ENCODE results near the gene LY86. TPM values are rescaled to one million over a fixed set of nuclear protein-coding genes. Genes with fewer than 3 reads are reported as not detected.
"Not testable (repeated sequence)": the region's sequence is repeated elsewhere in the genome, so short reads cannot be mapped to it uniquely, and the experiment has no call there.

The LY86 gene
- total and polyA plus RNA-seq, 4 donors = 5.2 to 12.4 (median 9.6) TPM

DNA sequence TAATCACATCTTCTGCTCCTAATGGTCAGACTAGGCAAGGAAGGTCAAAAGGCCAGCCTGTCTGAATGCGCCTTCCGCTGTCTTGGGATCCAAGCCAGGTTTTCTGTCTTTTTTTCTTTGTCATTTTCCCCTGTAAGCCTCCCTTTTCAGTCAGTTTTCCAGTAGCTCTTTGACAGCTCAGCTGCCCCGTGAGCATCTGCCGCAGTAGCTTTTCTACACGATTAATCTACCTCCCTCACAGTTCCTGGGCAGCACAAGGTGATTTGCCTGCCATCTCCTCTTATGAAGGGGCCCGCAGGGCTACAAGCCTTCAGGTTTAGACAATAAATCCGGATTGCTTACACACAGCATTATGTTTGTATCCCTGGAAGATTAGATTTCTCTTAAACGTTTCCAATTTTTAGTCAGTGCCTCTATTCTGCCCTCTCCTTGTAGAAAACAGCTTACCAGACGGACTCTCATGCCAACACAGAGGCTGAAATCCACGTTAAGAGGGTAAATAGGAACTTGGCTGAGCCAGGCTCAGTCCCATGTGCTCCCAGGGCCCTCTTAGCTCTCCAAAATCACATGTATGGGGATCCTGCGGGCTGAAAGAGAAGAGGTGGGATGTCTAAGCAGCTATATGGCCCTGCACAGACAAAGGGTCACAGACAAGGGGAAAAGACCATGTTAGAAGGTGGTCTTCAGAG is 77.2 kb downstream of the LY86 start:
- TF ChIP-seq, protein P1, sequence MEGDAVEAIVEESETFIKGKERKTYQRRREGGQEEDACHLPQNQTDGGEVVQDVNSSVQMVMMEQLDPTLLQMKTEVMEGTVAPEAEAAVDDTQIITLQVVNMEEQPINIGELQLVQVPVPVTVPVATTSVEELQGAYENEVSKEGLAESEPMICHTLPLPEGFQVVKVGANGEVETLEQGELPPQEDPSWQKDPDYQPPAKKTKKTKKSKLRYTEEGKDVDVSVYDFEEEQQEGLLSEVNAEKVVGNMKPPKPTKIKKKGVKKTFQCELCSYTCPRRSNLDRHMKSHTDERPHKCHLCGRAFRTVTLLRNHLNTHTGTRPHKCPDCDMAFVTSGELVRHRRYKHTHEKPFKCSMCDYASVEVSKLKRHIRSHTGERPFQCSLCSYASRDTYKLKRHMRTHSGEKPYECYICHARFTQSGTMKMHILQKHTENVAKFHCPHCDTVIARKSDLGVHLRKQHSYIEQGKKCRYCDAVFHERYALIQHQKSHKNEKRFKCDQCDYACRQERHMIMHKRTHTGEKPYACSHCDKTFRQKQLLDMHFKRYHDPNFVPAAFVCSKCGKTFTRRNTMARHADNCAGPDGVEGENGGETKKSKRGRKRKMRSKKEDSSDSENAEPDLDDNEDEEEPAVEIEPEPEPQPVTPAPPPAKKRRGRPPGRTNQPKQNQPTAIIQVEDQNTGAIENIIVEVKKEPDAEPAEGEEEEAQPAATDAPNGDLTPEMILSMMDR (IDR thresholded peaks at IDR 0.05; ENCODE audit: control extremely low read depth, extremely low read depth) = no peak

DNA sequence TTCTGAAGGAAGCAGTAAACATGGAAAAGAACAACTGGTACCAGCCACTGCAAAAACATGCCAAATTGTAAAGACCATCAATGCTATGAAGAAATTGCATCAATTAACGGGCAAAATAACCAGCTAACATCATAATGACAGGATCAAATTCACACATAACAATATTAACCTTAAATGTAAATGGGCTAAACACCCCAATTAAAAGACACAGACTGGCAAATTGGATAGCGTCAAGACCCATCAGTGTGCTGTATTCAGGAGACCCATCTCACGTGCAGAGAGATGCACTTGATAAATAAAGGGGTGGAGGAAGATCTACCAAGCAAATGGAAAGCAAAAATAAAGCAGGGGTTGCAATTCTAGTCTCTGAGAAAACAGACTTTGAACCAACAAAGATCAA is 81.6 kb downstream of the LY86 start:
- not testable (repeated sequence) for H3K36me3 ChIP-seq (ENCODE audit: control insufficient read depth in 4 of 4, insufficient read depth in 4 of 4, low read length in 4 of 4); H3K4me3 ChIP-seq; H3K27me3 ChIP-seq (ENCODE audit: control insufficient read depth in 3 of 3, insufficient read depth in 3 of 3, low read length in 2 of 3); H3K27ac ChIP-seq (ENCODE audit: low read depth in 1 of 2, low read length in 1 of 2); H3K9me3 ChIP-seq (ENCODE audit: control insufficient read depth in 4 of 4, insufficient read depth in 3 of 4, low read length in 3 of 4); ATAC-seq (ENCODE audit: insufficient read depth, low FRiP score); H3K4me1 ChIP-seq (ENCODE audit: control insufficient read depth in 5 of 5, insufficient read depth in 5 of 5, low read length in 5 of 5); H3K9ac ChIP-seq (ENCODE audit: insufficient read depth in 1 of 2, low read length in 2 of 2); DNase-seq
- 93 to 99% methylated on average over 3 of the region's 3 CpGs for WGBS, 2 donors

More for the DNA sequence above, 77.2 kb downstream of the LY86 start:
- no peak for DNase-seq
- no peak for ATAC-seq (ENCODE audit: insufficient read depth, low FRiP score)
- WGBS, 2 donors = 51 to 71% methylated on average over 11 of the region's 11 CpGs
- Histone ChIP-seq H3K36me3 (ENCODE audit: control insufficient read depth in 4 of 4, insufficient read depth in 4 of 4, low read length in 4 of 4) (no peaks in the 10 kb centered on the region), H3K4me3 (no peak overlapping the region), H3K27me3 (ENCODE audit: control insufficient read depth in 3 of 3, insufficient read depth in 3 of 3, low read length in 2 of 3) (peaks cover 0 to 4% (median 0%) of the 10 kb centered on the region in 3 donors), H3K4me1 (ENCODE audit: control insufficient read depth in 5 of 5, insufficient read depth in 5 of 5, low read length in 5 of 5) (peaks cover 0 to 12% (median 9%) of the 10 kb centered on the region in 5 donors), H3K27ac (ENCODE audit: low read depth in 1 of 2, low read length in 1 of 2) (peak overlapping the region in 1 of 2 donors; percentile 3), H3K9me3 (ENCODE audit: control insufficient read depth in 4 of 4, insufficient read depth in 3 of 4, low read length in 3 of 4) (no peaks in the 10 kb centered on the region), H3K9ac (ENCODE audit: insufficient read depth in 1 of 2, low read length in 2 of 2) (no peak overlapping the region)

DNA sequence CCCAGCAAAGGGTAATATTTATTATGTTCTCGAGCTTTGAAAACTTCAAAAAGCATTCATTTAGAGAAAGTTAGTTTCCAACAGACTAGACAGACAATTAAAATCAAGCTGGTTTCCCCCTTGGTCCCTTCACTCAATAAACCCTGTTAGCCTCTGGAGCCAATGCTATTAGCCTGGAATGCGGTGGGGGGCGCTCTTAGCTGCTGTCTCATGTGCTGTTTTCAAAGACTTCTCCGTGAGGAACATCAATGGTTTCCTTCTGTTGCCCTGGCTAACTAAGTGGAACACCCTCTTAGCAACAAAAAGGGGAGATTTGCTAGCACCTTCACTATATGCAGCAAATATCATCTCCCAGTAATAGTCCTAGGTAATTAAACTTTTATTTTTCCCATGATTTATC is 86.4 kb downstream of the LY86 start:
- no peaks in the 10 kb centered on the region for H3K36me3 ChIP-seq (ENCODE audit: control insufficient read depth in 4 of 4, insufficient read depth in 4 of 4, low read length in 4 of 4)
- DNase-seq (no peak), ATAC-seq (ENCODE audit: insufficient read depth, low FRiP score) (no peak)
- H3K4me3 ChIP-seq = no peak overlapping the region
- H3K27me3 ChIP-seq (ENCODE audit: control insufficient read depth in 3 of 3, insufficient read depth in 3 of 3, low read length in 2 of 3) = no peaks in the 10 kb centered on the region
- TF ChIP-seq, protein P1 (IDR thresholded peaks at IDR 0.05; ENCODE audit: control extremely low read depth, extremely low read depth) = no peak
- no peaks in the 10 kb centered on the region for H3K9me3 ChIP-seq (ENCODE audit: control insufficient read depth in 4 of 4, insufficient read depth in 3 of 4, low read length in 3 of 4)
- H3K27ac ChIP-seq (ENCODE audit: low read depth in 1 of 2, low read length in 1 of 2) = no peak overlapping the region
- H3K4me1 ChIP-seq (ENCODE audit: control insufficient read depth in 5 of 5, insufficient read depth in 5 of 5, low read length in 5 of 5) = peaks cover 0 to 15% (median 4%) of the 10 kb centered on the region in 5 donors
- no peak overlapping the region for H3K9ac ChIP-seq (ENCODE audit: insufficient read depth in 1 of 2, low read length in 2 of 2)
- 65 to 67% methylated on average over 4 of the region's 4 CpGs for WGBS, 2 donors

DNA sequence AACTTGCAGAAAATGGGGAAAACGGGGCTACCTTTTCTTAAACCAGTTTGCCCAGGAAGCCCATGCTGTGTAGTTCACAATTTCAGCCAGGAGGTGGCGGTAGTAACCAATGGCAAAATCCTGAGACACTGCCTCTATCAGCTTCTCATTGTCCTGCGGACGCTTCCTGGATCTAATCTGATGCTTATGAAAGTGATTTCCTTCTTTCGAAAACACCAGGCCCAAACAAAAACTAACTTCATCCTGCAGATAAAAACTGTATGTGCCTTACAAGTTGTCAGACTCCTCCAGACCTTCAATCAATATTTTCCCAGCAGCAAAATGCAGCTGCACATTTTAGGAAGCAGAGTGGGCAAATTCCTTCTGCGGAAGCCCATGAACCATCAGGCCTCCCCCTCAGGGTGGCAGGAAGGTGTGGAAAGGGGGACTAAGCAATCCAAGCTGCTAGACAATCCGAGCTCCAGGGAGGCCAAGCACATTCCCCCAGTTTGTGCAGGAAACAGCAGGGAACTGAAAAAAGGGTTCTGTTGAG is 88.5 kb downstream of the LY86 start:
- peak; percentile 92 for ATAC-seq (ENCODE audit: insufficient read depth, low FRiP score)
- H3K4me1 ChIP-seq (ENCODE audit: control insufficient read depth in 5 of 5, insufficient read depth in 5 of 5, low read length in 5 of 5) = peaks cover 0 to 25% (median 4%) of the 10 kb centered on the region in 5 donors
- peak; percentile 82 to 88 (median 88) for DNase-seq
- no peak overlapping the region for H3K4me3 ChIP-seq
- 7 to 15% methylated on average over 7 of the region's 7 CpGs for WGBS, 2 donors
- no peaks in the 10 kb centered on the region for H3K27me3 ChIP-seq (ENCODE audit: control insufficient read depth in 3 of 3, insufficient read depth in 3 of 3, low read length in 2 of 3)
- TF ChIP-seq, protein P1 (IDR thresholded peaks at IDR 0.05; ENCODE audit: control extremely low read depth, extremely low read depth) = peak; percentile 97
- H3K9ac ChIP-seq (ENCODE audit: insufficient read depth in 1 of 2, low read length in 2 of 2) = no peak overlapping the region
- no peaks in the 10 kb centered on the region for H3K36me3 ChIP-seq (ENCODE audit: control insufficient read depth in 4 of 4, insufficient read depth in 4 of 4, low read length in 4 of 4)
- H3K9me3 ChIP-seq (ENCODE audit: control insufficient read depth in 4 of 4, insufficient read depth in 3 of 4, low read length in 3 of 4) = no peaks in the 10 kb centered on the region
- peak overlapping the region in 1 of 2 donors; percentile 8 for H3K27ac ChIP-seq (ENCODE audit: low read depth in 1 of 2, low read length in 1 of 2)

All from lung (tissue), 12 donors.